Activated CD8-positive, alpha-beta T cell treated with anti-CD3 and anti-CD28 coated beads for 36 hours (primary cell): ENCODE data around the gene TRIM59. TPM values are rescaled to one million over a fixed set of nuclear protein-coding genes. Genes with fewer than 3 reads are reported as not detected.

Experiments used
- ATAC-seq: fragments of 200-7000 bp; cut with Tn5 transposase; one replicate; pipeline ENCODE4 v1.10.0; 2021; ENCODE audit warnings: mild to moderate bottlenecking, moderate library complexity
- CTCF ChIA-PET: fragments of 350-600 bp; sonication (Branson Sonifier 250); formaldehyde crosslinking; loops from one replicate; lab custom pipeline; 2021; ENCODE audit warnings: antibody characterized with exemption; lab: Charles Lee
- POLR2A ChIA-PET: fragments of 350-600 bp; sonication (Branson Sonifier 250); formaldehyde crosslinking; loops from one replicate; lab custom pipeline; 2021; ENCODE audit warnings: antibody characterized with exemption; lab: Charles Lee
- DNase-seq: peaks from one replicate; pipeline ENCODE4 v3.0.0-alpha.2; 2020
- H3K27ac Mint-ChIP-seq: one replicate; pipeline ENCODE4 v1.8.0; 2021; ENCODE audit warnings: mild to moderate bottlenecking, mixed read lengths
- H3K27me3 Mint-ChIP-seq: one replicate; pipeline ENCODE4 v1.8.0; 2021; ENCODE audit warnings: mixed read lengths
- H3K36me3 Mint-ChIP-seq: one replicate; pipeline ENCODE4 v1.8.0; 2021; ENCODE audit warnings: low read depth, mixed read lengths
- H3K4me1 Mint-ChIP-seq: one replicate; pipeline ENCODE4 v1.8.0; 2021; ENCODE audit warnings: low read depth, mixed read lengths
- H3K4me3 Mint-ChIP-seq: one replicate; pipeline ENCODE4 v1.8.0; 2021; ENCODE audit warnings: mild to moderate bottlenecking, moderate library complexity, mixed read lengths
- H3K9me3 Mint-ChIP-seq: one replicate; pipeline ENCODE4 v1.8.0; 2021; ENCODE audit warnings: mixed read lengths
- CTCF ChIP-seq: fragments of 200-600 bp; IDR thresholded peaks from one replicate; pipeline ENCODE4 v1.8.0; 2022; ENCODE audit warnings: antibody characterized with exemption, mild to moderate bottlenecking
- intact Hi-C: fragments of 100-400 bp; cut with micrococcal nuclease; formaldehyde crosslinking; loops from one replicate; pipeline ENCODE4 v1.10.0; 2022
- total RNA-seq, 2 experiments: library from RNA; stranded (reverse); gene quantifications; one replicate each; pipeline ENCODE4 v1.2.3, GENCODE V29; 2021

TRIM59 gene
- total RNA-seq, 2 experiments from 2014 or later, result 27.0 to 27.8 TPM

GRCh38 chr3:160464321-160464720, 14.7 kb upstream of the TRIM59 start:
- no peaks in the 10 kb centered on the region for H3K9me3 Mint-ChIP-seq
- DNase-seq, result no peak
- H3K4me3 Mint-ChIP-seq, result no peak overlapping the region
- intact Hi-C loops, result no loop called here
- TF ChIP-seq CTCF, result no peak
- H3K36me3 Mint-ChIP-seq, result no peaks in the 10 kb centered on the region
- ChIA-PET POLR2A (interaction anchor here (0.7 kb wide), 1 partner anchor 14 kb away, joined by 3 read pairs; the partner anchor contains the start of gene TRIM59), CTCF (interaction anchor here (0.7 to 0.8 kb wide), 2 partner anchors 9 to 51 kb away, joined by 3 read pairs; no protein-coding TSS in a partner anchor)
- H3K27ac Mint-ChIP-seq, result no peak overlapping the region
- peaks cover 9% of the 10 kb centered on the region for H3K27me3 Mint-ChIP-seq
- no peak for ATAC-seq
- no peaks in the 10 kb centered on the region for H3K4me1 Mint-ChIP-seq

- CTCF ChIA-PET, result no interaction called here
- Mint-ChIP-seq H3K27ac (no peak overlapping the region), H3K4me1 (no peaks in the 10 kb centered on the region), H3K9me3 (no peaks in the 10 kb centered on the region), H3K36me3 (no peaks in the 10 kb centered on the region), H3K4me3 (no peak overlapping the region), H3K27me3 (peaks cover 7% of the 10 kb centered on the region)
- TF ChIP-seq CTCF, result no peak
- POLR2A ChIA-PET, result no interaction called here
- ATAC-seq (no peak), DNase-seq (no peak)
- intact Hi-C loops, result no loop called here
Measured at GRCh38 chr3:160460033-160460432, 10.4 kb upstream of the TRIM59 start.

- H3K36me3 Mint-ChIP-seq, result no peaks in the 10 kb centered on the region
- H3K9me3 Mint-ChIP-seq, result no peaks in the 10 kb centered on the region
- H3K4me3 Mint-ChIP-seq, result no peak overlapping the region
- peaks cover 7% of the 10 kb centered on the region for H3K27me3 Mint-ChIP-seq
- H3K4me1 Mint-ChIP-seq, result no peaks in the 10 kb centered on the region
- DNase-seq (no peak), ATAC-seq (no peak)
- POLR2A ChIA-PET, result interaction anchor here (1.3 kb wide), 1 partner anchor 10 kb away, joined by 7 read pairs; the partner anchor contains the start of gene TRIM59
- TF ChIP-seq CTCF, result no peak
- CTCF ChIA-PET, result interaction anchor here (1.0 to 1.2 kb wide), 2 partner anchors 9 to 10 kb away, joined by 3 read pairs; partner anchors contain the start of gene TRIM59
- intact Hi-C loops, result no loop called here
- H3K27ac Mint-ChIP-seq, result no peak overlapping the region
Measured at GRCh38 chr3:160459450-160459970, 9.9 kb upstream of the TRIM59 start.

GRCh38 chr3:160458151-160458550, 8.6 kb upstream of the TRIM59 start:
- CTCF ChIA-PET, result interaction anchor here (1.2 kb wide), 1 partner anchor 9 kb away, joined by 3 read pairs; the partner anchor contains the start of gene TRIM59
- TF ChIP-seq CTCF, result no peak
- no peak overlapping the region for H3K27ac Mint-ChIP-seq
- DNase-seq (no peak), ATAC-seq (no peak)
- no peaks in the 10 kb centered on the region for H3K4me1 Mint-ChIP-seq
- no peaks in the 10 kb centered on the region for H3K36me3 Mint-ChIP-seq
- H3K9me3 Mint-ChIP-seq, result no peaks in the 10 kb centered on the region
- no peak overlapping the region for H3K4me3 Mint-ChIP-seq
- POLR2A ChIA-PET, result no interaction called here
- intact Hi-C loops, result no loop called here
- peaks cover 4% of the 10 kb centered on the region for H3K27me3 Mint-ChIP-seq

GRCh38 chr3:160455846-160456245, 6.3 kb upstream of the TRIM59 start:
- H3K4me1 Mint-ChIP-seq, result no peaks in the 10 kb centered on the region
- H3K9me3 Mint-ChIP-seq, result no peaks in the 10 kb centered on the region
- H3K36me3 Mint-ChIP-seq, result no peaks in the 10 kb centered on the region
- H3K27me3 Mint-ChIP-seq, result no peaks in the 10 kb centered on the region
- ATAC-seq (no peak), DNase-seq (no peak)
- TF ChIP-seq CTCF, result no peak
- no peak overlapping the region for H3K4me3 Mint-ChIP-seq
- ChIA-PET CTCF (no interaction called here), POLR2A (no interaction called here)
- intact Hi-C loops, result no loop called here
- no peak overlapping the region for H3K27ac Mint-ChIP-seq
